ENCODE measurements around the gene KCTD14. TPM values are rescaled to one million over a fixed set of nuclear protein-coding genes. Genes with fewer than 3 reads are reported as not detected.

KCTD14 gene
- total RNA-seq, 1 experiment from 2014 or later = 12.5 TPM

DNA sequence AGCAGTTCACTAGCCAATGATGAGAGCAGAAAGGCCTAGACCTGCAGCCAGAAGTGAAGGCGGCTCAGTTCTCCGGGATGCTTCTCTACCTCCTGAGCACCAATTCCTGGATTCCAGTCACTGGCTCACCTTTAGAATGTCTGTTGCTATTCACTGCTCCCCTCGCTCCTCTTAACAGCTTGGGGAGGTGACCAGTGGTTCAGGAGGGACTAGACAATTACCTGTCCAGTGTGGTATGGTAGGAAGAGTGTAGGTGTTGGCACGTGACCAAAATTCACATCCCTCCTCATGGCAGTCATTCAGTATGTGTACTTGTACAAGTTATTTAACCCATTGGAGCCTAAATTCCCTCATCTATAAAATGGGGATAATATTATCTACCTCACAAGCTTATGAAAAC lies 44.6 kb upstream of the KCTD14 start:
- no CpG with 5 or more reads among the region's 4 CpGs for WGBS (ENCODE audit: extremely low coverage, insufficient read length, low lambda C conversion rate)
- no peak for DNase-seq
- H3K9ac ChIP-seq (ENCODE audit: extremely low read depth, insufficient read length, low read length) = no peak overlapping the region
- H2BK15ac ChIP-seq (ENCODE audit: low read depth, low read length) = no peak overlapping the region
- H4K91ac ChIP-seq (ENCODE audit: insufficient read length, low read depth, low read length) = no peak overlapping the region
- peaks cover 1% of the 10 kb centered on the region; the same call in 1 of the 2 replicates for H3K79me2 ChIP-seq (ENCODE audit: insufficient read depth, low read length)
- H3K27ac ChIP-seq (ENCODE audit: insufficient read length, low read depth, low read length) = no peak overlapping the region
- no peak overlapping the region for H3K56ac ChIP-seq (ENCODE audit: insufficient read length, low read depth, low read length)
- Mint-ChIP-seq H3K36me3 (ENCODE audit: insufficient read depth in 1 of 3, low read depth in 3 of 3) (peaks cover 21 to 48% (median 46%) of the 10 kb centered on the region in 3 experiments; a peak in 6 of 7 replicates), H3K4me3 (no peak overlapping the region), H3K27ac (no peak overlapping the region; a peak in 1 of 7 replicates), H3K27me3 (ENCODE audit: low read depth) (no peaks in the 10 kb centered on the region), H3K4me1 (no peaks in the 10 kb centered on the region), H3K9me3 (no peaks in the 10 kb centered on the region)
- no peaks in the 10 kb centered on the region for H3K79me1 ChIP-seq (ENCODE audit: insufficient read depth, low read depth, low read length, poor library complexity, severe bottlenecking)
- no peak overlapping the region for H3T11ph ChIP-seq (ENCODE audit: low read length)
- no peak overlapping the region for H4K8ac ChIP-seq (replicated peaks; ENCODE audit: insufficient read length, low read depth, low read length)
- no peak overlapping the region for H4K5ac ChIP-seq (ENCODE audit: insufficient read length, low read depth, low read length)
- no peaks in the 10 kb centered on the region for H3K4me1 ChIP-seq (ENCODE audit: insufficient read depth, low read length)
- no peak overlapping the region for H3K4ac ChIP-seq (ENCODE audit: low read depth, low read length)
- no peak overlapping the region for H2BK5ac ChIP-seq (ENCODE audit: insufficient read length, low read length)
- no peak overlapping the region for H2AK5ac ChIP-seq (ENCODE audit: insufficient read length, low read length)
- H2BK12ac ChIP-seq (ENCODE audit: insufficient read length, low read depth, low read length) = no peak overlapping the region
- no peak overlapping the region for H3K14ac ChIP-seq (ENCODE audit: insufficient read depth, low read length)
- no peaks in the 10 kb centered on the region for H3K27me3 ChIP-seq (ENCODE audit: insufficient read depth, low read length)
- no peak overlapping the region for H2BK120ac ChIP-seq (ENCODE audit: low read depth, low read length, poor library complexity, severe bottlenecking)
- TF ChIP-seq, protein P1, sequence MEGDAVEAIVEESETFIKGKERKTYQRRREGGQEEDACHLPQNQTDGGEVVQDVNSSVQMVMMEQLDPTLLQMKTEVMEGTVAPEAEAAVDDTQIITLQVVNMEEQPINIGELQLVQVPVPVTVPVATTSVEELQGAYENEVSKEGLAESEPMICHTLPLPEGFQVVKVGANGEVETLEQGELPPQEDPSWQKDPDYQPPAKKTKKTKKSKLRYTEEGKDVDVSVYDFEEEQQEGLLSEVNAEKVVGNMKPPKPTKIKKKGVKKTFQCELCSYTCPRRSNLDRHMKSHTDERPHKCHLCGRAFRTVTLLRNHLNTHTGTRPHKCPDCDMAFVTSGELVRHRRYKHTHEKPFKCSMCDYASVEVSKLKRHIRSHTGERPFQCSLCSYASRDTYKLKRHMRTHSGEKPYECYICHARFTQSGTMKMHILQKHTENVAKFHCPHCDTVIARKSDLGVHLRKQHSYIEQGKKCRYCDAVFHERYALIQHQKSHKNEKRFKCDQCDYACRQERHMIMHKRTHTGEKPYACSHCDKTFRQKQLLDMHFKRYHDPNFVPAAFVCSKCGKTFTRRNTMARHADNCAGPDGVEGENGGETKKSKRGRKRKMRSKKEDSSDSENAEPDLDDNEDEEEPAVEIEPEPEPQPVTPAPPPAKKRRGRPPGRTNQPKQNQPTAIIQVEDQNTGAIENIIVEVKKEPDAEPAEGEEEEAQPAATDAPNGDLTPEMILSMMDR (conservative IDR thresholded peaks at IDR 0.05) = no peak
- H2AFZ ChIP-seq (ENCODE audit: low read length) = no peak overlapping the region
- H3K23ac ChIP-seq (ENCODE audit: insufficient read length, low read depth, low read length) = no peak overlapping the region
- no peaks in the 10 kb centered on the region for H3K23me2 ChIP-seq (ENCODE audit: insufficient read length, low read depth, low read length, poor library complexity, severe bottlenecking)
- H3K4me2 ChIP-seq (ENCODE audit: insufficient read depth, insufficient read length, low read length) = no peak overlapping the region
- no peaks in the 10 kb centered on the region for H4K20me1 ChIP-seq (ENCODE audit: control insufficient read depth, insufficient read depth, insufficient read length)
- H3K18ac ChIP-seq (ENCODE audit: insufficient read length, low read depth, low read length) = no peak overlapping the region
- no peak overlapping the region for H2BK20ac ChIP-seq (ENCODE audit: low read depth, low read length, poor library complexity, severe bottlenecking)
- no peaks in the 10 kb centered on the region for H3K9me3 ChIP-seq (ENCODE audit: control insufficient read depth, low read depth, low read length)
